Gastrocnemius medialis (tissue), 4 donors: ENCODE results near the gene SIAH1.

Source experiments
- POLR2A ChIP-seq, 2 donors: fragments of 450-650 bp; IDR thresholded peaks; one replicate each; pipeline ENCODE4 v1.6.1; 2017; ENCODE audit warnings: antibody characterized with exemption in 2 of 2, mild to moderate bottlenecking in 2 of 2, moderate library complexity in 2 of 2
- TF ChIP-seq, protein P1 (sequence below), 5 experiments: fragments of 450-650 bp in 3 of 5; fragments of 200-600 bp in 2 of 5; sonication (generic) in 2 of 5; IDR thresholded peaks in 4 of 5; conservative IDR thresholded peaks in 1 of 5; 1 replicate in 4 of 5; 2 replicates in 1 of 5; pipeline ENCODE4 v1.5.1; 2016 to 2019; ENCODE audit warnings: antibody characterized with exemption in 5 of 5, mild to moderate bottlenecking in 3 of 5, moderate library complexity in 3 of 5

- TF ChIP-seq, protein P1, sequence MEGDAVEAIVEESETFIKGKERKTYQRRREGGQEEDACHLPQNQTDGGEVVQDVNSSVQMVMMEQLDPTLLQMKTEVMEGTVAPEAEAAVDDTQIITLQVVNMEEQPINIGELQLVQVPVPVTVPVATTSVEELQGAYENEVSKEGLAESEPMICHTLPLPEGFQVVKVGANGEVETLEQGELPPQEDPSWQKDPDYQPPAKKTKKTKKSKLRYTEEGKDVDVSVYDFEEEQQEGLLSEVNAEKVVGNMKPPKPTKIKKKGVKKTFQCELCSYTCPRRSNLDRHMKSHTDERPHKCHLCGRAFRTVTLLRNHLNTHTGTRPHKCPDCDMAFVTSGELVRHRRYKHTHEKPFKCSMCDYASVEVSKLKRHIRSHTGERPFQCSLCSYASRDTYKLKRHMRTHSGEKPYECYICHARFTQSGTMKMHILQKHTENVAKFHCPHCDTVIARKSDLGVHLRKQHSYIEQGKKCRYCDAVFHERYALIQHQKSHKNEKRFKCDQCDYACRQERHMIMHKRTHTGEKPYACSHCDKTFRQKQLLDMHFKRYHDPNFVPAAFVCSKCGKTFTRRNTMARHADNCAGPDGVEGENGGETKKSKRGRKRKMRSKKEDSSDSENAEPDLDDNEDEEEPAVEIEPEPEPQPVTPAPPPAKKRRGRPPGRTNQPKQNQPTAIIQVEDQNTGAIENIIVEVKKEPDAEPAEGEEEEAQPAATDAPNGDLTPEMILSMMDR (IDR thresholded peaks at IDR 0.05 in 4 of 5, conservative IDR thresholded peaks at IDR 0.05 in 1 of 5), result no peak
- no peak for TF ChIP-seq POLR2A (IDR thresholded peaks at IDR 0.05)
Measured at GRCh38 chr16:48378836-48379235, 6.4 kb downstream of the SIAH1 start.
